GM18861 (cell line): ENCODE results near the gene SARM1.
"Not testable (repeated sequence)": the region's sequence is repeated elsewhere in the genome, so short reads cannot be mapped to it uniquely, and the experiment has no call there.

ENCODE experiments used
- ATAC-seq: cut with Tn5 transposase; IDR thresholded peaks from one replicate; pipeline ENCODE4 v1.9.1; 2021; ENCODE audit not compliant: unreplicated experiment

SARM1 gene

DNA sequence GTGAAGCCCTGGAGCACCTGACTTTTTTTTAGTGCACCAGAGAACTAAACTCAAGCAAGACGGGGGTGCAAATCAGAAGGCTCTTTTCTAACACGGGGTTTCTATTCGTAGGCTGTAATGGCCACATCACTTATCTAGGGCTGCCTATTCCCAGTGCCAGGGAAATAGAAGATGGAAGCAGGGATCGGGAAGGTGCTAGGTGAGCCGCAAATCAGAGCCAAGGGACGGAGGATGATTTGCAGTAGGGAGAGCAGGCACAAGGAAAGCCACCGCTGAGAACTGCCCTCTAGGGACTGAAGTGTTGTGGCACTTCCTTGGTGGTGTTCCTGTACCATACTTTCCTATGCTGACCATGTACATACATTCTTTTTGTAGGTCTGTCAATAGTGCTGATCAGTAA is 42.3 kb downstream of the SARM1 start:
- no peak for ATAC-seq

DNA sequence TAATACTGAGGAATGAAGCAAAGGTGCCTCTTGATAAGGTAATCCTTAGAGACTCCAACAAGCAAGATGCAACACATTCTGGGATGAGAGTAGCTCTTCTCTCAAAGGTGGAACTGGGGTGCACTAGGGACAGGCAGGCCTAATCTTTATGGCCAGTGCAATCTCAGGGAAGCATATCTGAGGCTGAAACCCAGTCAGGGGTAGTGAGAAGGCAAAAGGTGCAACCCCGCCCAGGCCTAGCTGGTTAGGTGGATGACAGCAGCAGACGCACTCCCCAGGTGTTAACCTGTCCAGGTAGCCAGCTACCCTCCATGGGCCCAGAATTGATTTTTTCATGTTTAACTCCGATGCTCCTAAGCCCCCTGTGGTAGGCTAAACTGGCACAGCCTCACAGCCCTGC is 44.4 kb downstream of the SARM1 start:
- ATAC-seq: no peak

DNA sequence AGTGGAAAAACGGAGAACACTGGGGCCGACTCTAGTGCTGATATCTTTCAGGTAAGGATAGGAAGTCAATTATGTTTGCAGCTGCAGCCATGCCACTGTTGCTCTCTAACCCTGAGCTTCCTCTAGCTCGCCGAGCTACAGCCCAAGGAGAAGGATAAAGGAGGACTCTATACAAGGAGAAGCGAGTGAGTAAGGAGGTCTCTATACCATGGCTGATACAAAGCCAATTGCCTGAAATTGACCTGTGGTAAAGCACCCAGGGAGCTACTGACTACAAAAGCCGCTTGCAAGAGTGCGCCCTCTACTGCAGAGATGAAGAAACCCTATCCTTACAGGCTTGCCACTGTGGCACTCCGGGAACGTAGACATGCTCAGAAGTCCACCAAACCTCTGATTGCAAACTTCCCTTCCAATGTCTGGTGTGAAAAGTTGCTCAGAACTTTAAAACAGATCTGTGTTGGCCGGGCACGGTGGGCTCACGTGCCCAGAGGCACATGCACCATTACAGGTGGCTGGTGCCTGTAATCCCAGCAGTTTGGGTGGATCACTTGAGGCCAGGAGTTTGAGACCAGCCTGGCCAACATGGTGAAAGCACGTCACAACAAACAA is 45.3 kb downstream of the SARM1 start:
- ATAC-seq: no peak

DNA sequence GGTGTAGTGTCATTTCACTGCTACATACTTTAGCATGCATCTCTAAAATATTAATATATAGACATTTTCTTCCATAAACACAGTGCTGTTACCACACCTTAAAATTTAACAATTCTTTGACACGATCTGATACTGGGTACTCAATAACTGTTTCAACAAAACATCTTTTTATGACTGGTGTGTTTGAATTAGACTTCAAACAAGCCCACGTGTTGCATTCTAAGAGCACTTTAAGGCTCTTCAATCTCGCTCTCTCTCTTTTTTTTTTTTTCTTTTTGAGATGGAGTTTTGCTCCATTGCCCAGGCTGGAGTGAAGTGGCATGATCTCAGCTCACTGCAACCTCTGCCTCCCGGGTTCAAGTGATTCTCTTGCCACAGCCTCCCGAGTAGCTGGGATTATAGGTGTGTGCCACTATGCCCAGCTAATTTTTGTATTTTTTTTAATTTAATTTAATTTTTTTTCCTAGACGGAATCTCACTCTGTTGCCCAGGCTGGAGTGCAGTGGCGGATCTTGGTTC is 50.4 kb downstream of the SARM1 start:
- no peak for ATAC-seq

DNA sequence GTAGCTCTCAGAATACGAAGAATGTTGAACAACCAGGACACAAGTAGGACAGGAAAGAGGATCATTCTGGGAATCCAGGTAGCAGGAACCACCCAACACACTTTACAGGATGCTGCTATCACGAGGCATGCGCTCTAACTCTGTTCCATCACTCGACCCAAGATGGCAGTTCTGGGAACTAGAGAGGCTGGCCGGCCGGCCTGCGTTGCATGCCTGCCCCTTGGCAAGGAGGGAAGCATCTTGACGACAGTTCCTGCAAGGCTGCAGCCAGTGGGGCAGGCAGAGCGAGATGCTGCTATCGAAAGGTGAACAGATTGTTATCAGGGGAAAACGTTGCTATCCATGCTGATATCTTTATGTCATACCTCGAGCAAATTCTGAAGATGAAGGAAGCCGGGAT is 53.7 kb downstream of the SARM1 start:
- no peak for ATAC-seq

DNA sequence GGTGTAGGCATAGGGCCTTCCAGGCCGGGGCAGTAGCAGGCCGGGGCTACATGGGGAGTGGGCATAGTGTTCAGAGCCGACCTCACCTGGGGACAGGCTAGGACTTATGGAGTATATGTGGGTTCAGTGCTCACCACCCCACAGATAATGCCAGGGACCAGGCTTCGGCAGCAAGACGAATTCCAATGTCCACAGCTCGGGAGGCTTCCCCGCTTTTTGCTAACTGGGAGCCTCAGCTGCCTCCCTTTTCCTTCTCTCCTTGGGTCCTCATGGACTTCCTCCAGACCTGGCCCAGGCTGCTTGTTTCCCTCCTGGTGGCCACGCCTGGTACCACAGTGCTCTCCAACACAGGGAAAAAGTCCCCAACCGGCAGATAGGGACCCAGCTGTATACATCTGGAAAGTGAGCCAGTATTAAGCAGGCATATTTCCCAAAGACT is 54.6 kb downstream of the SARM1 start:
- no peak for ATAC-seq

DNA sequence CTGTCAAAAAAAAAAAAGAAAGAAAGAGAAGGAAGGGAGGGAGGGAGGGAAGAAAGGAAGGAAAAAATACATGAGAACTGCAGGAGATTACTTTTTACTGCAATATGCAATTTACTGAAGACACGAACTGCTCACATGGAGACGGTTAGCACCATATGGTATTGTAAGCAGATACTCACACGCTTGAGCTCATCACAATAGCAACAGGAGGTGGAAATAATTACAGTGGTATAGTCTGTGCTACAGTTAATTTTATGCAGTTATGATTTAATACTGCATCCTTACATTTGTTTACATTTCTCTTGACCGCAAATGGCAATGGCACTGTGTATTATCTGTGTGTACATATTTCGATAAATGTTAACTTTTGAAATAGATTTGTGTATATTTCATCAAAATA is 55.9 kb downstream of the SARM1 start:
- ATAC-seq: no peak

DNA sequence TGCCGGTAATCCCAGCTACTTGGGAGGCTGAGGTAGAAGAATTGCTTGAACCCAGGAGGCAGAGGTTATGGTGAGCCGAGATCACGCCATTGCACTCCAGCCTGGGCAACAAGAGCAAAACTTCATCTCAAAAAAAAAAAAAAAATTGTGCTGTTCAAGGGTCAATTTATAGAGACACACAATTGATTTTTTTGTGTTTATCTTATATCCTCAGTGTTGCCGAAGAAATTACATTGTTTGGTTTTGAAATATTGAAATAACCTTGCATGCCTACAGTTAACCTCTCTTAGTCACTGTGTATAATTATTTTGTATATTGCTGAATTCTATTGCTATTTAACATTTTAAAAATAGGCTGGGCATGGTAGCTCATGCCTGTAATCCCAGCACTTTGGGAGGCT is 56.5 kb downstream of the SARM1 start:
- ATAC-seq: not testable (repeated sequence)

DNA sequence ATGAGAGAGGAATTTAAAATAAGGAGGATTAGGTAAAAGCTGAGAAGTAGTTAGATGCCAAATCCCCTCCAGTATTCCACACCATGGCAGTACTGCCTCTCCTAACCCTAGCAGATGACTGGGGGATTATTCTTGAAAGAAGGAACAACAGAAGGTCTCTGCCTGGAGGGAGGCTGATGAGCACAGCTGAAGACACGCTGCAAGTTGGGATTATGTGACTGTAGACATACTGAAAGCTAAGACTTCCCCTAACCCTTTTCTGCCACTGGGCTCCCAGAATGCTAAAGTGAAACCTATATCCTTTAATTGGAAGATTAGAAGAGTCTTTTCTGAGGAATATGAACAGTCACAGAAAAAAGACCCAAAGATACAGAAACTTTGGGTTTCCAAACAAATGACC is 62.2 kb downstream of the SARM1 start:
- ATAC-seq: no peak

DNA sequence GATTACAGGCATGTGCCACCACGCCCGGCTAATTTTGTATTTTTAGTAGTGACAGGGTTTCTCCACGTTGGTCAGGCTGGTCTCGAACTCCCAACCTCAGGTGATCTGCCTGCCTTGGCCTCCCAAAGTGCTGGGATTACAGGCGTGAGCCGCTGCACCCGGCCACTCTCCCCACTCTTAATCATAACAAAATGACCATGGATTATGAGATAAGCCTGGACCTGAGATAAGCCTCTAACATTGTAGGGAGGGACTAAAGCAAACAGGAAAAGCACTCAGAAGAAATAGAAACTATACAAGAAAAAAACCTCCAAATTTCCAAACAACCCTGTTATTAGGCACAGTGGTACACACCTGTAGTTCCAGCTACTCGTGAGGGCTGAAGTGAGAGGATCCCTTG is 62.8 kb downstream of the SARM1 start:
- ATAC-seq: not testable (repeated sequence)

DNA sequence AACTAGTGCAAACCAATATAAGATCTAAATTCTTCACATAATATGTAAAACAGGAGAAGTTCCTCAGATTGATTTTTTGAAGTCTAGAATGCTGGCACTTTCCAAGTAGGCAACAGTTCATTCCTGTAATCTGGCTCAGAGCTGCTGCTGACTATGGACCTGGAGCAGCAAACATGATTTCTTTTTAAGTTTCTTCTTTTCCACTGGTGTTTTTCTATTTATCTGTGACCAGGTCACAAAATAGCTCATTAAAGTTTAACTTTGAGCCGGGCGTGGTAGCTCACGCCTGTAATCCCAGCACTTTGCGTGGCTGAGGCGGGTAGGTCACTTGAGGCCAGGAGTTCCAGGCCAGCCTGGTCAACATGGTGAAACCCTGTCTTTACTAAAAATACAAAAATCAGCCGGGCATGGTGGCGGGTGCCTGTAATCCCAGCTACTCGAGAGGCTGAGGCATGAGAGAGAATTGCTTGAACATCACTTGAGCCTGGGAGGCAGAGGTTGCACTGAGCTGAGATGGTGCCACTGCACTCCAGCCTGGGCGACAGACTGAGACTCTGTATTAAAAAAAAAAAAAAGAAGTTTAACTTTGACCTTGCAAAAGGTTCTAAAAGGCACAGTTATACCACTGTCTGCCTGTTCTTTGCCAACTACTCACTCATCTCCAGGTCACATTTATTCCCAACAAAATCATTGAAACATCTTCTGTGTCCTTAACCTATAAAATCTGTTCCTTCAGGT is 72.6 kb downstream of the SARM1 start:
- ATAC-seq: no peak

DNA sequence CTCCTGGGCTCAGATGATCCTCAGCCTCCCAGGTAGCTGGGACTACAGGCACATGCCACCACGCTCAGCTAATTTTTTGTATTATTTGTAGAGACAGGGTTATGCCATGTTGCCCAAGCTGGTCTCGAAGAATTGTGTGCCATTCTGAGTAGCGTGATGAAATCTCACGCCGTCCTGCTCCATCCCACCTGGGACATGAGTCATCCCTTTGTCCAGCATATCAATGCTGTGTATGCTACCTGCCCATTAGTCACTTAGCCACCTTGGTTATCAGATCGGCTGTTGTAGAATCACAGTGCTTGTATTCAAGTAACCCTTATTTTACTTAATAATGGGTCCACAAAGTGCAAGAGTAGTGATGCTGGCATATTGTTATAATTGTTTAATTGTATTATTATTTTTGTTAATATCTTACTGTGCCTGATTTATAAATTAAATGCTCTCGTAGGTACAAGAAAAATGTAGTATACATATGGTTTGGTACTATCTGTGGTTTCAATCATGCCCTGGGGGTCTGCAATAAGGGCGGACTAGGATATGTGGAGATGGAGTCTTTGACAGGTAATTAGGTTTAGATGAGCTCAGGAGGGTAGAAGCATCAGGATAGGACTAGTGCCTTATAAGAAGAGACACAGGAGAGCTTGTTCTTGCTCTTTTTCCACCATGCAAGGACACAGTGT is 75.4 kb downstream of the SARM1 start:
- no peak for ATAC-seq

DNA sequence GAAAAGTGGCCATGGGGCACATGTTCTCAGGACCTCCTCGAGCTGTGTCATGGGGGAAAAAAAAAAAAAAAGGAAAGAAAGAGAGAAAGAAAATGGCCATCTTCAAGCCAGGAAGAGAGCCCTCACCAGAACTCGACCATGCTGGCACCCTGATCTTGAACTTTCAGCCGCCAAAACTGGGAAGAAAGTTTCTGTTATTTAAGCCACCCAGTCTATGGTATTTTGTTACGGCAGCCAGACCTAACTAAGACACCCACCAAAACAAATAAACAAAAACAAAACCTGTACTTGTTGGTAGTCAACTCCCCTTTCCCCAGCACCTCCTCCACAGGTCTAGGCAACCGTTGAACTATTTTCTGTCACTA is 75.9 kb downstream of the SARM1 start:
- no peak for ATAC-seq

DNA sequence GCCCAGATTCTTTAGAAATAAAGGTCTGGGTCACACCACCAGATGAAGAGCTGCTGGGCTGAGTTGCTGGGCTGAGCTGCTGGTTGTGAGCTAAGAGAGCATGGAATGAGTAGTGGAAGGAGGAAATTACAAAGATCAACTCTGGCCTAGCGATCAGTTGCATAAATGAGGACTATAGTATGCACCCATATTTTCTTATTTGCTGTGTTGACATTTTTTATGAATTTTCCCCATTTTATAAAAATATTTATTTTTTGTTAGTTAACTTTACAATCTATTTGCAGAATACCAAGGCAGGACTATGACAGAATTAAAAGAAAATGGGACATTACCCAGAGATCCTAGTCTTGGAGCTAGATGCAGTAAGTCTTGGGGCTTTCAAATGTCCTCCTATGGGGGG is 78.4 kb downstream of the SARM1 start:
- no peak for ATAC-seq
